Thyroid gland (tissue), 4 donors: ENCODE results near the gene HSD17B11. TPM values are rescaled to one million over a fixed set of nuclear protein-coding genes. Genes with fewer than 3 reads are reported as not detected.

Experiments used
- DNase-seq, 2 donors: peaks; one replicate each; pipeline ENCODE4 v3.0.0-alpha.2; 2019
- H3K27ac ChIP-seq, 3 donors: fragments of 200-600 bp; sonication (generic); 1 replicate in 2 of 3; 2 replicates in 1 of 3; pipeline ENCODE4 v1.5.1; 2016 to 2019; ENCODE audit warnings: mild to moderate bottlenecking in 1 of 3, moderate library complexity in 1 of 3
- H3K27me3 ChIP-seq: fragments of 200-600 bp; sonication (generic); one replicate; pipeline ENCODE4 v1.5.1; 2019
- H3K36me3 ChIP-seq, 2 donors: fragments of 200-600 bp; sonication (generic); one replicate each; pipeline ENCODE4 v1.5.1; 2016 to 2019
- H3K4me1 ChIP-seq, 2 donors: fragments of 200-600 bp; sonication (generic); one replicate each; pipeline ENCODE4 v1.5.1; 2017 to 2019
- H3K4me3 ChIP-seq, 3 donors: fragments of 200-600 bp; sonication (generic); replicated peaks in 1 of 3; 1 replicate in 2 of 3; 2 replicates in 1 of 3; pipeline ENCODE4 v1.5.1; 2016; ENCODE audit warnings: mild to moderate bottlenecking in 1 of 3
- H3K9me3 ChIP-seq: fragments of 200-600 bp; sonication (generic); one replicate; pipeline ENCODE4 v1.5.1; 2017
- POLR2A ChIP-seq, 2 donors: fragments of 450-650 bp; IDR thresholded peaks; one replicate each; pipeline ENCODE4 v1.6.1; 2017; ENCODE audit warnings: antibody characterized with exemption in 2 of 2, mild to moderate bottlenecking in 2 of 2, moderate library complexity in 1 of 2
- WGBS, 2 donors: methylation state at CpG; one replicate each; pipeline ENCODE4 v1.1.5; 2017; 5-methylcytosine and 5-hydroxymethylcytosine counted together
- intact Hi-C: fragments of 100-400 bp; cut with DNase I; formaldehyde crosslinking; loops from one replicate; pipeline ENCODE4 v1.15.1; 2023
- microRNA-seq: library from miRNA; unstranded; fragments of <30 nt; microRNA quantifications from one replicate; pipeline ENCODE4, GENCODE V29; 2016
- small RNA-seq: library from RNA; depleted of rRNA; stranded (forward); fragments of <200 nt; gene quantifications from one replicate; pipeline ENCODE3, GENCODE V24; 2016
- total RNA-seq, 4 donors: library from RNA; depleted of rRNA; stranded (reverse); fragments of >200 nt; gene quantifications; one replicate each; pipeline ENCODE4 v1.2.3, GENCODE V29; 2016
- TF ChIP-seq, protein P1 (sequence below), 6 experiments: fragments of 200-600 bp in 3 of 6; fragments of 450-650 bp in 3 of 6; sonication (generic) in 3 of 6; IDR thresholded peaks; one replicate each; pipeline ENCODE4 v1.5.1; 2016 to 2019; ENCODE audit warnings: antibody characterized with exemption in 6 of 6, mild to moderate bottlenecking in 2 of 6, inconsistent platforms in 1 of 6, moderate library complexity in 1 of 6

Gene HSD17B11
- total RNA-seq, 4 donors from 2014 or later = 23.4 to 147 (median 61.8) TPM

DNA sequence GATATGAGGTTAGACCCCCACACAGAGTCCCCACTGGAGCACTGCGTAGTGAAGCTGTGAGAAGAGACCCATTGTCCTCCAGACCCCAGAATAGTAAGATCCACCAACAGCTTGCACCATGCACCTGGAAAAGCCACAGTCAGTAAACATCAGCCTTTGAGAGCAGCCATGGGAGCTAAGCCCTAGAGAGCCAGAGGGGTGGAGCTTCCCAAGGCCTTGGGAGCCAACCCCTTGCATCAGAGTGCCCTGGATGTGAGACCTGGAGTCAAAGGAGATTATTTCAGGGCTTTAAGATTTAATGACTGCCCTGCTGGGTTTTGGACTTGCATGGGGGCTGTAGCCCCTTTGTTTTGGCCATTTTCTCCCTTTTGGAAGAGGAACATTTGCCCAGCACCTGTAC is 104.0 kb downstream of the HSD17B11 start:
- Histone ChIP-seq H3K27me3 (no peaks in the 10 kb centered on the region), H3K27ac (no peak overlapping the region), H3K36me3 (no peaks in the 10 kb centered on the region), H3K4me1 (no peaks in the 10 kb centered on the region), H3K9me3 (no peaks in the 10 kb centered on the region), H3K4me3 (no peak overlapping the region)
- intact Hi-C loops = no loop called here
- no peak for DNase-seq
- TF ChIP-seq, protein P1, sequence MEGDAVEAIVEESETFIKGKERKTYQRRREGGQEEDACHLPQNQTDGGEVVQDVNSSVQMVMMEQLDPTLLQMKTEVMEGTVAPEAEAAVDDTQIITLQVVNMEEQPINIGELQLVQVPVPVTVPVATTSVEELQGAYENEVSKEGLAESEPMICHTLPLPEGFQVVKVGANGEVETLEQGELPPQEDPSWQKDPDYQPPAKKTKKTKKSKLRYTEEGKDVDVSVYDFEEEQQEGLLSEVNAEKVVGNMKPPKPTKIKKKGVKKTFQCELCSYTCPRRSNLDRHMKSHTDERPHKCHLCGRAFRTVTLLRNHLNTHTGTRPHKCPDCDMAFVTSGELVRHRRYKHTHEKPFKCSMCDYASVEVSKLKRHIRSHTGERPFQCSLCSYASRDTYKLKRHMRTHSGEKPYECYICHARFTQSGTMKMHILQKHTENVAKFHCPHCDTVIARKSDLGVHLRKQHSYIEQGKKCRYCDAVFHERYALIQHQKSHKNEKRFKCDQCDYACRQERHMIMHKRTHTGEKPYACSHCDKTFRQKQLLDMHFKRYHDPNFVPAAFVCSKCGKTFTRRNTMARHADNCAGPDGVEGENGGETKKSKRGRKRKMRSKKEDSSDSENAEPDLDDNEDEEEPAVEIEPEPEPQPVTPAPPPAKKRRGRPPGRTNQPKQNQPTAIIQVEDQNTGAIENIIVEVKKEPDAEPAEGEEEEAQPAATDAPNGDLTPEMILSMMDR (IDR thresholded peaks at IDR 0.05) = no peak
- no peak for TF ChIP-seq POLR2A (IDR thresholded peaks at IDR 0.05)
- 83 to 100% methylated on average over 1 of the region's 1 CpG for WGBS, 2 donors

Small RNA genes within 50 kb of the gene (microRNA-seq; reads per million reads assigned to microRNA genes)
- gene MIR5705 = not detected

Small RNA genes within 50 kb of the gene (small RNA-seq; reads per million reads assigned to genes)
- gene MIR5705 = not detected
- not detected for gene RN7SL681P

Other genes starting within 250 kb of the HSD17B11 start
- gene KLHL8, start 170.6 kb downstream of the HSD17B11 start, total RNA-seq = 10 to 100 TPM; 24.1 to 32.8 (median 27.9) TPM
- gene HSD17B13, start 68.3 kb downstream of the HSD17B11 start, total RNA-seq = 1 to 10 TPM in 1 of 4 donors, under 1 TPM in 3; 0.22 to 1.7 (median 0.39) TPM
- 10 to 100 TPM; 20.4 to 38.2 (median 28.4) TPM for gene NUDT9, start 31.4 kb upstream of the HSD17B11 start, total RNA-seq
- gene SPARCL1, start 138.2 kb upstream of the HSD17B11 start, total RNA-seq = 100 to 1,000 TPM; 234 to 569 (median 391) TPM
- under 1 TPM in 1 of 4 donors, not detected in 3; 0.13 TPM for gene DSPP, start 217.3 kb upstream of the HSD17B11 start, total RNA-seq